Left lung (tissue), 10 donors: ENCODE data around the gene MSL3. TPM values are rescaled to one million over a fixed set of nuclear protein-coding genes. Genes with fewer than 3 reads are reported as not detected.
A peak's percentile ranks its signal among the peaks of the same experiment; 100 is the strongest.

ENCODE experiments used
- ATAC-seq: fragments of 200-7000 bp; cut with Tn5 transposase; one replicate; pipeline ENCODE4 v1.9.1; 2020; ENCODE audit warnings: moderate library complexity
- DNase-seq, 4 donors: peaks; one replicate each; pipeline ENCODE4 v3.0.0-alpha.2; 2013 to 2020
- H3K27ac ChIP-seq, 2 donors: fragments of 200-600 bp; sonication (generic) in 1 of 2; one replicate each; pipeline versions ENCODE4 v1.5.0 to v1.8.0; 2020 to 2021
- H3K27me3 ChIP-seq, 2 donors: fragments of 200-600 bp; sonication (generic) in 1 of 2; one replicate each; pipeline versions ENCODE4 v1.5.0 to v1.8.0; 2020 to 2021
- H3K36me3 ChIP-seq, 2 donors: fragments of 200-600 bp; sonication (generic) in 1 of 2; one replicate each; pipeline versions ENCODE4 v1.5.0 to v1.8.0; 2020 to 2021
- H3K4me1 ChIP-seq, 2 donors: fragments of 200-600 bp; one replicate each; pipeline ENCODE4 v1.8.0; 2021
- H3K4me3 ChIP-seq, 2 donors: fragments of 200-600 bp; sonication (generic) in 1 of 2; one replicate each; pipeline versions ENCODE4 v1.5.0 to v1.8.0; 2020 to 2021; ENCODE audit warnings: mild to moderate bottlenecking in 1 of 2
- H3K9me3 ChIP-seq, 2 donors: fragments of 200-600 bp; sonication (generic) in 1 of 2; one replicate each; pipeline versions ENCODE4 v1.5.0 to v1.8.0; 2020 to 2021
- intact Hi-C, 2 donors: fragments of 100-400 bp; cut with DNase I; formaldehyde crosslinking; loops; one replicate each; pipeline versions ENCODE4 v1.11.2 to v1.14.2; 2022
- polyA plus RNA-seq, 6 donors: library from polyadenylated mRNA; unstranded; fragments of 120-200 nt; gene quantifications; one replicate each; pipeline ENCODE4 v1.2.1, GENCODE V29; 2013; ENCODE audit not compliant: insufficient read length in 6 of 6
- total RNA-seq, 2 donors: library from RNA; stranded (reverse); fragmentation: NEBNext Ultra II Directional; extraction: Animal tissue kit (Norgen Biotek cat#: 25700); gene quantifications; one replicate each; pipeline ENCODE4 v1.2.1, GENCODE V29; 2021
- TF ChIP-seq, protein P1 (sequence below), 2 donors: fragments of 200-600 bp; sonication (generic) in 1 of 2; IDR thresholded peaks; one replicate each; pipeline versions ENCODE4 v1.5.0 to v1.8.0; 2021; ENCODE audit warnings: antibody characterized with exemption in 2 of 2
- donor health status: DM: no; HTN: yes; CAD: no.
- donor health status: DM: no; HTN: no; CAD: no.

MSL3 gene
- total and polyA plus RNA-seq, 8 donors: 27.3 to 45.8 (median 40.5) TPM

DNA sequence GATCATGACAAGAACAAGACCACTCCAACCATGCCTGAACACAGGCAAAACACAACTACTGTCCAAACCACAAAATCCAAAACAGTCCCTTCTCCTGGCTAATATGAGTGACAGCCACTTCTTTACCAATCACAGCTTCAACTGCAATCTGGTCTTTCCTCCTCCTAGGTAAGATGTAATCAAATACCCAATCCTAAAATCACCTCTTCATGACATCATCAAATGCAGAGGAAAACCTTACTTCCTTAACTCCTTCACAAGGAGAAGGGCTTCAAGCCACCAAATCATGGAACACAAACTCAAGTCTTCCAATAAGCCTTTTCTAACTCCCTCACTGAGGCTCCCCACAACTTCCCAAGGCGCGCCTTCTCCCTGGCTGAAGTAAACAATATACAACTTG, 4.4 kb upstream of the MSL3 start:
- TF ChIP-seq, protein P1, sequence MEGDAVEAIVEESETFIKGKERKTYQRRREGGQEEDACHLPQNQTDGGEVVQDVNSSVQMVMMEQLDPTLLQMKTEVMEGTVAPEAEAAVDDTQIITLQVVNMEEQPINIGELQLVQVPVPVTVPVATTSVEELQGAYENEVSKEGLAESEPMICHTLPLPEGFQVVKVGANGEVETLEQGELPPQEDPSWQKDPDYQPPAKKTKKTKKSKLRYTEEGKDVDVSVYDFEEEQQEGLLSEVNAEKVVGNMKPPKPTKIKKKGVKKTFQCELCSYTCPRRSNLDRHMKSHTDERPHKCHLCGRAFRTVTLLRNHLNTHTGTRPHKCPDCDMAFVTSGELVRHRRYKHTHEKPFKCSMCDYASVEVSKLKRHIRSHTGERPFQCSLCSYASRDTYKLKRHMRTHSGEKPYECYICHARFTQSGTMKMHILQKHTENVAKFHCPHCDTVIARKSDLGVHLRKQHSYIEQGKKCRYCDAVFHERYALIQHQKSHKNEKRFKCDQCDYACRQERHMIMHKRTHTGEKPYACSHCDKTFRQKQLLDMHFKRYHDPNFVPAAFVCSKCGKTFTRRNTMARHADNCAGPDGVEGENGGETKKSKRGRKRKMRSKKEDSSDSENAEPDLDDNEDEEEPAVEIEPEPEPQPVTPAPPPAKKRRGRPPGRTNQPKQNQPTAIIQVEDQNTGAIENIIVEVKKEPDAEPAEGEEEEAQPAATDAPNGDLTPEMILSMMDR (IDR thresholded peaks at IDR 0.05): no peak
- no peaks in the 10 kb centered on the region for H3K9me3 ChIP-seq
- intact Hi-C loops: no loop called here
- DNase-seq (no peak), ATAC-seq (no peak)
- no peak overlapping the region for H3K4me3 ChIP-seq
- no peaks in the 10 kb centered on the region for H3K36me3 ChIP-seq
- H3K4me1 ChIP-seq: peaks cover 0 to 5% of the 10 kb centered on the region in 2 donors
- H3K27me3 ChIP-seq: no peaks in the 10 kb centered on the region
- no peak overlapping the region for H3K27ac ChIP-seq

DNA sequence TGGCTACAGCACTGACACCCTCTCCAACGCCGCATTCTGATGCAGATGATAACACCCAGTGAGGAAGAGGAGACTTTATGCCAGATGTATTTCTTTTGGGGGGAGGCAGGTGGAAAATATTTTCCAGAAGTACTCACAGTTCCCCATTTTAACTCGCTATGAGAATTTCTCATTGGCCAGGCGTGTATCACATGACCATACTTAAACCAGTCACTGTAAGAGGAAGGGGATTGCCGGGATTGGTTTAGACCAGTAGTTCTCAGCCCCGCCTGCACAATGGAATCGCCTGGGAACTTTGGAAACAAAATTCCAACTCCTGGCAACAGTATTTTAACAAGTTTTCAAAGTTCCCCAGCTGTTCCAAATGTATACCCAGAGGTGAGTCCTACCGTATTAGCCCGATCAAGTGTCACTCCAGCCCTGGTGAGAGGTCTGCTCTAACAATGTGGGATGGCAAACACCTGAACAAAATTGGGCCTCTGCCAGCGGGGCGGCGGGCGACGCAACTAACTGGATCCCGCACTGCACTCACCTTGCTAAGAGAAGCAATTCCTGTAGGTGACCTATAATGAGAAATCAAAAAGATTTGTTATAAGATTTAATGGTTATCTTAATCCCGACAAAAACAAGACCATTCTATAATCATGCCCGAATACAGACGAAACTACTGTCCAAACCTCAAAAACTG, 2.9 kb upstream of the MSL3 start:
- H3K4me3 ChIP-seq: no peak overlapping the region
- intact Hi-C loops: no loop called here

GRCh38 chrX:11755724-11756123, 2.3 kb upstream of the MSL3 start:
- intact Hi-C loops: no loop called here
- Histone ChIP-seq H3K36me3 (no peaks in the 10 kb centered on the region), H3K9me3 (no peaks in the 10 kb centered on the region), H3K4me1 (peaks cover 0 to 6% of the 10 kb centered on the region in 2 donors), H3K4me3 (no peak overlapping the region), H3K27me3 (no peaks in the 10 kb centered on the region), H3K27ac (no peak overlapping the region)
- ATAC-seq (no peak), DNase-seq (no peak)
- TF ChIP-seq, protein P1 (IDR thresholded peaks at IDR 0.05): no peak

More for the DNA sequence above, 2.9 kb upstream of the MSL3 start:
- H3K27me3 ChIP-seq: no peaks in the 10 kb centered on the region
- H3K4me1 ChIP-seq: peaks cover 0 to 5% of the 10 kb centered on the region in 2 donors
- H3K27ac ChIP-seq: no peak overlapping the region
- DNase-seq: no peak
- TF ChIP-seq, protein P1 (IDR thresholded peaks at IDR 0.05): no peak
- H3K9me3 ChIP-seq: no peaks in the 10 kb centered on the region
- H3K36me3 ChIP-seq: no peaks in the 10 kb centered on the region
- ATAC-seq: no peak

DNA sequence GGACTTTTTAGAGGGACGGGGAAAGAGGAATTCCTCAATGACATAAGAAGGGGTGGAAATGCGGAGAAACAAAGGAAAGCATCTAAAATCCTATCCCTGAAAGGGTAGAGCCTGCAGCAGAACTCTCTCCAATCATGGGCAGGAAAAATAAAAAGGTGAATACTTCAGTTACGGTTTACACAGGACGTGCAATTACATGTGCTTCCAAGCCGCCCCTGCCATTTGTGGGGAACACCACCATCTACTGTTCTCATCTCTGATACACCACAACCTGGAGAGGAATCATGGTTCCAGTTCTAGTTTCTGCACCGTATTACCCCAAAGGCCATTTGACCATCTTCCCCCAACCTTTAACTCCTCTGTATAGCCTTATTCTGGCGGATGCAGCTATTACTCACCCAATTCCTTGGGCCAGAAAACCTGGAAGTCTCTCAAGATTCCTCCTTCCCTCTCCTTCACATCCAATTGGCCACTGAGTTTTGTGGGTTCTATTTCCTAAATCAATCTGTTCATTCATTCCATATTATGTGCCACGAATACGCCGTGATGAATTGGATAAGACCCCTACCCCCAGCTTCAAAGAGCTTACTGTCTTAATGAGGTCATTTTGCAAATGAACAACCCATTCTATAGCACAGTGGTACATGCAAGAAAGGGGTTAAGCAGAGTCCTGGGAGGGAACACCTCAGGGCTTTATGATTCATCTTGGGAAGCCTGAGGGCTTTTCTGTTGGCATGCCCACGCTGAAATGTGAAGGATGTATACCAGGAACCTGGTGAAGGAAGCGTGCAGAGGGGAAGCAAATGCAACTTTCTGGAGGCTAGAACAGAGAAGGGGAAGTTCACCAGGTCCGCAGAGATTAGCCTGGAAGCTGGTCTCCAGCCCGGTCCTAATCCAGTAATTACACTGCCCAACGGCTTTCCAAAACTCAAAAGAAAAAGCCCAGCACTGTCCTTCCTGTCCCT, 1.4 kb upstream of the MSL3 start:
- intact Hi-C loops: no loop called here
- no peaks in the 10 kb centered on the region for H3K27me3 ChIP-seq
- H3K36me3 ChIP-seq: no peaks in the 10 kb centered on the region
- TF ChIP-seq, protein P1 (IDR thresholded peaks at IDR 0.05): no peak
- no peak for ATAC-seq
- peaks cover 0 to 16% of the 10 kb centered on the region in 2 donors for H3K4me1 ChIP-seq
- peak overlapping the region in 1 of 2 donors; percentile 61 for H3K4me3 ChIP-seq
- no peaks in the 10 kb centered on the region for H3K9me3 ChIP-seq
- no peak for DNase-seq
- peak overlapping the region in 1 of 2 donors; percentile 95 for H3K27ac ChIP-seq

DNA sequence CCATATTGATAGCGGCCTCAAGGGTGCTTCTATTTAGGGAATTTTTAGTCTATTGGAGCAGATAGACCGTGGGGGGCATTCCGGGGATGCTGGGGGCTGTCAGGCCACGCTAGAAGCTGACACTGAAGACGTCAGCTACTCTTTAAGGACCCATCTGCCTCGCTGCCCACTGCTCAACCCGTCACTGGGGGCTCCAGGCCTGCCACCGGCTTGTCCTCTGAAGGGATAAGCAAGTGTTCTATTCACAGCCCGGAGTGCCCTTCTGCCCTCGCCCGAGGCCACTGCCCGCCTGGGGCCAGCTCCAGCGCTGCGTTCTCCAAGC, 679 bp upstream of the MSL3 start:
- Histone ChIP-seq H3K27me3 (no peaks in the 10 kb centered on the region), H3K27ac (peak overlapping the region; percentile 83 to 95), H3K36me3 (peaks cover 0 to 4% of the 10 kb centered on the region in 2 donors), H3K4me1 (peaks cover 0 to 18% of the 10 kb centered on the region in 2 donors), H3K9me3 (no peaks in the 10 kb centered on the region), H3K4me3 (peak overlapping the region; percentile 36 to 61)
- intact Hi-C loops: no loop called here
- TF ChIP-seq, protein P1 (IDR thresholded peaks at IDR 0.05): no peak
- ATAC-seq (no peak), DNase-seq (no peak)
